ACHN (cell line): ENCODE data around the gene TERT.

Experiments
- DNase-seq: peaks from one replicate; pipeline ENCODE4 v3.0.0-alpha.2; 2015
- in situ Hi-C: cut with HindIII; loops from 2 replicates; pipeline ENCODE4 v1.10.0; 2017; ENCODE audit warnings: low sequenced_read_pairs, low pct_ligation_motif_present, low pct_unique_long_range_greater_than_20kb

The TERT gene

GRCh38 chr5:1253456-1254105 is 41.3 kb downstream of the TERT start:
- in situ Hi-C loops: no loop called here
- DNase-seq: no peak

- in situ Hi-C loops: no loop called here
Measured at GRCh38 chr5:1252681-1253080, 42.2 kb downstream of the TERT start.

GRCh38 chr5:1251678-1252580 is 42.9 kb downstream of the TERT start:
- in situ Hi-C loops: no loop called here
- no peak for DNase-seq

More at GRCh38 chr5:1252681-1253080, 42.2 kb downstream of the TERT start:
- no peak for DNase-seq

- no peak for DNase-seq
- in situ Hi-C loops: no loop called here
Measured at GRCh38 chr5:1249366-1250280, 45.2 kb downstream of the TERT start.

- no peak for DNase-seq
- in situ Hi-C loops: no loop called here
Measured at GRCh38 chr5:1247811-1248210, 47.1 kb downstream of the TERT start.

GRCh38 chr5:1246711-1247431 is 48.0 kb downstream of the TERT start:
- DNase-seq: peak; percentile 60
- in situ Hi-C loops: no loop called here

- in situ Hi-C loops: no loop called here
Measured at GRCh38 chr5:1245905-1246576, 48.8 kb downstream of the TERT start.

GRCh38 chr5:1244976-1245375 is 49.9 kb downstream of the TERT start:
- in situ Hi-C loops: no loop called here
- DNase-seq: peak; percentile 2

More at GRCh38 chr5:1245905-1246576, 48.8 kb downstream of the TERT start:
- DNase-seq: no peak

GRCh38 chr5:1244255-1244654 is 50.6 kb downstream of the TERT start:
- no peak for DNase-seq
- in situ Hi-C loops: no loop called here

GRCh38 chr5:1243487-1244130 is 51.3 kb downstream of the TERT start:
- in situ Hi-C loops: no loop called here
- DNase-seq: no peak

GRCh38 chr5:1242733-1243486 is 52.0 kb downstream of the TERT start:
- DNase-seq: no peak
- in situ Hi-C loops: no loop called here

- no peak for DNase-seq
- in situ Hi-C loops: no loop called here
Measured at GRCh38 chr5:1241509-1242080, 53.3 kb downstream of the TERT start.

- in situ Hi-C loops: no loop called here
- DNase-seq: no peak
Measured at GRCh38 chr5:1240496-1241260, 54.2 kb downstream of the TERT start.

GRCh38 chr5:1239505-1240251 is 55.2 kb downstream of the TERT start:
- DNase-seq: no peak
- in situ Hi-C loops: no loop called here

- in situ Hi-C loops: no loop called here
Measured at GRCh38 chr5:1235838-1236237, 59.0 kb downstream of the TERT start.

More at GRCh38 chr5:1235838-1236237, 59.0 kb downstream of the TERT start:
- DNase-seq: no peak
